HepG2 (cell line): ENCODE data around the gene KRT3. TPM values are rescaled to one million over a fixed set of nuclear protein-coding genes. Genes with fewer than 3 reads are reported as not detected.

ENCODE experiments used
- ATAC-seq: fragments of 200-7000 bp; cut with Tn5 transposase; 3 replicates; pipeline ENCODE4 v1.9.1; 2020; ENCODE audit warnings: mild to moderate bottlenecking, moderate library complexity
- BruUV-seq: library from RNA; stranded (reverse); fragments of 400-500 nt; replicated peaks from 2 replicates; lab custom pipeline; 2021; lab: Mats Ljungman, UMichigan
- CTCF ChIA-PET: fragments of 300-600 bp; formaldehyde crosslinking; extraction: SDS; loops from one replicate; lab custom pipeline; 2021; ENCODE audit warnings: low total read pairs, inconsistent platforms, low intra/inter-chr PET ratio; lab: Yijun Ruan, JAX
- POLR2A ChIA-PET: fragments of 350-600 bp; sonication (Branson Sonifier 250); formaldehyde crosslinking; loops from one replicate; lab custom pipeline; 2020; ENCODE audit warnings: antibody characterized with exemption, inconsistent platforms; lab: Yijun Ruan, JAX
- DNase-seq: peaks from one replicate; pipeline ENCODE4 v3.0.0-alpha.2; 2015; ENCODE audit warnings: low spot score
- FAIRE-seq: peaks from 3 replicates; lab custom pipeline; 2011; peaks lifted over from hg19 to GRCh38; lab: Jason Lieb, UNC
- H2AFZ ChIP-seq: one replicate; pipeline ENCODE4 v1.6.1; 2011; ENCODE audit warnings: low read length, inconsistent platforms
- H3K27ac ChIP-seq: fragments of 300-600 bp; 3 replicates; pipeline ENCODE4 v1.8.0; 2011; ENCODE audit warnings: mixed run types, mild to moderate bottlenecking, mixed read lengths, low read length, inconsistent platforms; ENCODE audit not compliant: insufficient read depth; ENCODE audit errors: extremely low read length
- H3K27me3 ChIP-seq, 2 experiments: fragments of 200-600 bp in 1 of 2; 2 replicates in 1 of 2; 3 replicates in 1 of 2; pipeline versions ENCODE4 v1.6.0 to v1.8.0; 2011; ENCODE audit warnings: low read length in 2 of 2, mild to moderate bottlenecking in 2 of 2, moderate library complexity in 2 of 2, inconsistent platforms in 1 of 2; ENCODE audit not compliant: insufficient read depth in 2 of 2, control insufficient read depth in 1 of 2
- H3K36me3 ChIP-seq, 2 experiments: fragments of 200-600 bp in 1 of 2; replicated peaks in 1 of 2; 2 replicates in 1 of 2; 3 replicates in 1 of 2; pipeline versions ENCODE4 v1.5.1 to v1.8.0; 2011; ENCODE audit warnings: low read length in 2 of 2, inconsistent platforms in 1 of 2; ENCODE audit not compliant: insufficient read depth in 2 of 2, control insufficient read depth in 1 of 2
- H3K4me1 ChIP-seq: 2 replicates; pipeline ENCODE4 v1.5.1; 2012; ENCODE audit warnings: low read length, inconsistent platforms; ENCODE audit not compliant: insufficient read depth
- H3K4me2 ChIP-seq: 2 replicates; pipeline ENCODE4 v1.6.0; 2011; ENCODE audit warnings: low read depth, low read length, inconsistent platforms
- H3K4me3 ChIP-seq, 3 experiments: fragments of 200-600 bp in 1 of 3; sonication (generic), shearing (Covaris generic) in 1 of 3; replicated peaks in 1 of 3; 2 replicates each; pipeline ENCODE4 v1.5.1; 2011 to 2016; ENCODE audit warnings: low read length in 3 of 3, inconsistent platforms in 2 of 3, low read depth in 2 of 3, mild to moderate bottlenecking in 2 of 3, control low read depth in 1 of 3, mixed read lengths in 1 of 3; ENCODE audit not compliant: insufficient read depth in 1 of 3
- H3K79me2 ChIP-seq: one replicate; pipeline ENCODE4 v1.6.1; 2011; ENCODE audit warnings: low read length, inconsistent platforms; ENCODE audit not compliant: insufficient read depth
- H3K9ac ChIP-seq: 2 replicates; pipeline ENCODE4 v1.6.0; 2011; ENCODE audit warnings: mild to moderate bottlenecking, low read depth, low read length, inconsistent platforms; ENCODE audit not compliant: insufficient read depth
- H3K9me3 ChIP-seq: 2 replicates; pipeline ENCODE4 v1.5.1; 2012; ENCODE audit warnings: mild to moderate bottlenecking, low read length
- H4K20me1 ChIP-seq: 2 replicates; pipeline ENCODE4 v1.6.0; 2011; ENCODE audit warnings: inconsistent platforms, mild to moderate bottlenecking, low read length, moderate library complexity; ENCODE audit not compliant: insufficient read depth
- GLI4 ChIP-seq: sonication (generic); formaldehyde crosslinking; IDR thresholded peaks from 2 replicates; pipeline ENCODE4 v1.5.1; 2020; ENCODE audit warnings: missing genetic modification reagents, mild to moderate bottlenecking, moderate library complexity, borderline replicate concordance
- PHB2 ChIP-seq: fragments of 450-650 bp; IDR thresholded peaks from 2 replicates; pipeline ENCODE4 v1.6.1; 2018; ENCODE audit not compliant: partially characterized antibody
- POLR2A ChIP-seq, 2 experiments: IDR thresholded peaks; 2 replicates each; pipeline ENCODE4 v1.6.1; 2011; ENCODE audit warnings: low read depth in 2 of 2, low read length in 2 of 2, mild to moderate bottlenecking in 1 of 2, moderate library complexity in 1 of 2; ENCODE audit not compliant: insufficient read depth in 1 of 2
- SNAI1 ChIP-seq: sonication (generic); formaldehyde crosslinking; IDR thresholded peaks from 2 replicates; pipeline ENCODE4 v1.5.0; 2020; ENCODE audit warnings: mild to moderate bottlenecking, missing genetic modification reagents, borderline replicate concordance
- STAT5B ChIP-seq: sonication (generic); formaldehyde crosslinking; IDR thresholded peaks from 2 replicates; pipeline ENCODE4 v1.4.0; 2020; ENCODE audit warnings: missing genetic modification reagents
- TCF7 ChIP-seq: sonication (generic); IDR thresholded peaks from 2 replicates; pipeline ENCODE4 v1.6.1; 2016; ENCODE audit warnings: antibody characterized with exemption, low read depth
- WGBS: methylation state at CpG from one replicate; pipeline ENCODE4 v1.1.6; 2017; ENCODE audit warnings: low lambda C conversion rate; 5-methylcytosine and 5-hydroxymethylcytosine counted together
- in situ Hi-C: cut with HindIII; loops from 2 replicates; pipeline ENCODE4 v1.10.0; 2017; ENCODE audit warnings: low pct_unique_long_range_greater_than_20kb; ENCODE audit not compliant: extremely low pct_ligation_motif_present
- intact Hi-C: fragments of 100-400 bp; cut with micrococcal nuclease; formaldehyde crosslinking; loops from one replicate; pipeline ENCODE4 v1.10.0; 2022; ENCODE audit not compliant: unreplicated experiment
- polyA plus RNA-seq, 8 experiments: library from polyadenylated mRNA; depleted of rRNA in 3 of 8; stranded (reverse) in 7 of 8; unstranded in 1 of 8; fragments of >200 nt; fragmentation: Illumina TruSeq in 4 of 8; extraction: Trizol in 4 of 8; gene quantifications; 2 replicates each; pipeline versions ENCODE4 v1.2.1 to v1.2.3, GENCODE V29; 2011 to 2016; ENCODE audit warnings: low read depth in 4 of 8, missing spikeins in 1 of 8, mixed read lengths in 1 of 8; ENCODE audit not compliant: insufficient read depth in 1 of 8
- total RNA-seq, 5 experiments: library from RNA; depleted of rRNA; stranded (reverse); fragments of >200 nt; fragmentation: Illumina TruSeq; extraction: Trizol; gene quantifications; 2 replicates each; pipeline ENCODE4 v1.2.3, GENCODE V29; 2016; ENCODE audit warnings: low read depth in 1 of 5
- TF ChIP-seq, protein P1 (sequence below): sonication (generic); formaldehyde crosslinking; IDR thresholded peaks from 2 replicates; pipeline ENCODE4 v1.5.0; 2020; ENCODE audit warnings: mild to moderate bottlenecking, missing genetic modification reagents

KRT3 gene
- total and polyA plus RNA-seq, 2 of the 13 experiments (the other 11 are each of a cell fraction or from before 2014, with no cell fraction given), result not detected

DNA sequence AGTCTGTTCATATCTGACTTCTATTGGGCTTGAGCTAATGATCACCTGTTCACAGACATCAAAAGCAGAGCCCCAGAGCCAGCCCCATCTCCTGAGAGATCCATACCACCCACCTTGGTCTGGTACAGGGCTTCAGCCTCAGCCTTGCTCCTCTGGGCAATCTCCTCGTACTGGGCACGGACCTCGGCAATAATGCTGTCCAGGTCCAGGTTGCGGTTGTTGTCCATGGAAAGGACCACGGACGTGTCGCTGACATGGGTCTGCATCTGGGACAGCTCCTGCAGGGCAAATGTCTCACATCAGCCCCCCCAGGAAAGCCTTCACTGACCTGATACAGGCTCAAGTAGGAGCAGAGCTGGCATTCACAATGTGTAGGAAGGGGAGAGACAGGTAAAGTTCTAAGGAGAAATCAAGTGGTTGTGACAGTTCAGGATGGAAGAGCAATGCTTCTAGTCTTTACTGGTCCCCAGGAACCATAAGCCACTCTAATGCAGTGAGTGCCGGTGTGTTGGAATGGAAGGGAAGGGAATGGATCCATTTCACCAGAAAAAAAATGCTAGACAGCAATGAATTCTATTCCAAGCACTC, 12.8 kb upstream of the KRT3 start:
- 0% methylated on average over 8 of the region's 8 CpGs for WGBS
- no peaks in the 10 kb centered on the region for H3K9me3 ChIP-seq
- H2AFZ ChIP-seq, result no peak overlapping the region
- BruUV-seq, result no TSS peak
- no peaks in the 10 kb centered on the region for H4K20me1 ChIP-seq
- H3K4me3 ChIP-seq, result no peak overlapping the region
- ChIA-PET CTCF (no interaction called here), POLR2A (no interaction called here)
- in situ Hi-C loops, result no loop called here
- no peaks in the 10 kb centered on the region for H3K79me2 ChIP-seq
- no peak overlapping the region for H3K9ac ChIP-seq
- ATAC-seq, result no peak
- FAIRE-seq, result no peak
- no peak overlapping the region for H3K27ac ChIP-seq
- no peak overlapping the region for H3K4me2 ChIP-seq
- no peaks in the 10 kb centered on the region for H3K4me1 ChIP-seq
- intact Hi-C loops, result no loop called here
- H3K27me3 ChIP-seq, result peaks cover 1 to 30% of the 10 kb centered on the region in 2 experiments; a peak in 4 of 5 replicates
- DNase-seq, result no peak
- no peak for TF ChIP-seq STAT5B (CRISPR knock-in tag)
- no peak for TF ChIP-seq TCF7
- no peak for TF ChIP-seq POLR2A (IDR thresholded peaks at IDR 0.05; ENCODE audit: insufficient read depth in 1 of 2, low read depth in 2 of 2, low read length in 2 of 2)
- no peak for TF ChIP-seq PHB2
- TF ChIP-seq, protein P1, sequence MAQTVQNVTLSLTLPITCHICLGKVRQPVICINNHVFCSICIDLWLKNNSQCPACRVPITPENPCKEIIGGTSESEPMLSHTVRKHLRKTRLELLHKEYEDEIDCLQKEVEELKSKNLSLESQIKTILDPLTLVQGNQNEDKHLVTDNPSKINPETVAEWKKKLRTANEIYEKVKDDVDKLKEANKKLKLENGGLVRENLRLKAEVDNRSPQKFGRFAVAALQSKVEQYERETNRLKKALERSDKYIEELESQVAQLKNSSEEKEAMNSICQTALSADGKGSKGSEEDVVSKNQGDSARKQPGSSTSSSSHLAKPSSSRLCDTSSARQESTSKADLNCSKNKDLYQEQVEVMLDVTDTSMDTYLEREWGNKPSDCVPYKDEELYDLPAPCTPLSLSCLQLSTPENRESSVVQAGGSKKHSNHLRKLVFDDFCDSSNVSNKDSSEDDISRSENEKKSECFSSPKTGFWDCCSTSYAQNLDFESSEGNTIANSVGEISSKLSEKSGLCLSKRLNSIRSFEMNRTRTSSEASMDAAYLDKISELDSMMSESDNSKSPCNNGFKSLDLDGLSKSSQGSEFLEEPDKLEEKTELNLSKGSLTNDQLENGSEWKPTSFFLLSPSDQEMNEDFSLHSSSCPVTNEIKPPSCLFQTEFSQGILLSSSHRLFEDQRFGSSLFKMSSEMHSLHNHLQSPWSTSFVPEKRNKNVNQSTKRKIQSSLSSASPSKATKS (CRISPR knock-in tag), result no peak
- TF ChIP-seq GLI4 (CRISPR knock-in tag), result no peak
- no peak for TF ChIP-seq SNAI1 (CRISPR knock-in tag)
- no peaks in the 10 kb centered on the region for H3K36me3 ChIP-seq
